Muscle layer of colon (tissue), 2 donors: Measurements from ENCODE around the gene LETM1.
"Not testable (repeated sequence)": the region's sequence is repeated elsewhere in the genome, so short reads cannot be mapped to it uniquely, and the experiment has no call there.

Experiments
- H3K27ac ChIP-seq: one replicate; pipeline ENCODE4 v1.7.0; 2013; ENCODE audit warnings: low read depth, mild to moderate bottlenecking, low read length, moderate library complexity
- H3K27me3 ChIP-seq, 2 donors: one replicate each; pipeline ENCODE4 v1.7.0; 2013; ENCODE audit warnings: low read length in 2 of 2, mild to moderate bottlenecking in 2 of 2; ENCODE audit not compliant: insufficient read depth in 2 of 2, control insufficient read depth in 1 of 2
- H3K36me3 ChIP-seq: one replicate; pipeline ENCODE4 v1.7.0; 2013; ENCODE audit warnings: mild to moderate bottlenecking, low read length; ENCODE audit not compliant: insufficient read depth
- H3K4me1 ChIP-seq: one replicate; pipeline ENCODE4 v1.7.0; 2013; ENCODE audit warnings: mild to moderate bottlenecking, low read length; ENCODE audit not compliant: insufficient read depth
- H3K4me3 ChIP-seq, 2 donors: one replicate each; pipeline ENCODE4 v1.7.0; 2013; ENCODE audit warnings: low read length in 2 of 2, low read depth in 1 of 2, mild to moderate bottlenecking in 1 of 2, moderate library complexity in 1 of 2
- H3K9ac ChIP-seq: one replicate; pipeline ENCODE4 v1.7.0; 2013; ENCODE audit warnings: low read length
- H3K9me3 ChIP-seq: one replicate; pipeline ENCODE4 v1.7.0; 2013; ENCODE audit warnings: mild to moderate bottlenecking, low read length
- donor health status: abdominal sarcoma.
- donor health status: Adenocarcinoma of cecum.

LETM1 gene

DNA sequence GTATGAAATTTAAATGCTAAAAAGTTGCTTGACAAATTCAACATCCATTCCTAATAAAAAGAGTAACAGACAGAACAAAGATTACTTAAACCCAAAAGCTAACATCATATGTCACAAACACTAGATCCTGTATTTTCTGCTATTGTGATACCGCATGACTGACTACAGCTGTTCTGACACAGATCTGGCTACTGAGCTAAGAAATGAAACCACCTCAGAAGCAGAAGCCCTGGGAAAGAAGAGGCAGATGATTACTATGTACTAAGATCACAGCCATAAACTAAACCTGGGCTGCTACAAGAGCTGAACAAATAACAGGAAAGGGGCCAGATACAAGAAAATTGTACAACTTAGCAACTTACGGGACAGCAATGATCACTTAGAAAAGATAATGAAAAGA, 9.4 kb downstream of the LETM1 start:
- no peaks in the 10 kb centered on the region for H3K9me3 ChIP-seq
- no peak overlapping the region for H3K4me3 ChIP-seq
- H3K4me1 ChIP-seq = no peaks in the 10 kb centered on the region
- no peak overlapping the region for H3K27ac ChIP-seq
- no peaks in the 10 kb centered on the region for H3K27me3 ChIP-seq
- H3K36me3 ChIP-seq = peaks cover 26% of the 10 kb centered on the region
- no peak overlapping the region for H3K9ac ChIP-seq

DNA sequence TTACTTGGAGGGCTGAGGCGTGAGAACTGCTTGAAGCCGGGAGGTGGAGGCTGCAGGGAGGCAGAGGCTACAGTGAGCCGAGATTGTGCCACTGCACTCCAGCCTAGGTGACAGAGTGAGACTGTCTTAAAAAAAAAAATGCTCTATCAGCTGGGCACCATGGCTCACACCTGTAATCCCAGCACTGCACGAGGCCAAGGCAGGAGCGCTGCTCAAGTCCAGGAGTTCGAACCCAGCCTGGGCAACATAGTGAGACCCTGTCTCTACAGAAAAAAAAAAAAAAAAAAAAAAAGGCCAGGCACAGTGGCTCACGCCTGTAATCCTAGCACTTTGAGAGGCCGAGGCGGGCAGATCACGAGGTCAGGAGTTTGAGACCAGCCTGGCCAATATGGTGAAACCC, 11.3 kb downstream of the LETM1 start:
- H3K4me1 ChIP-seq, H3K9ac ChIP-seq, H3K4me3 ChIP-seq, H3K27ac ChIP-seq, H3K9me3 ChIP-seq, H3K27me3 ChIP-seq: not testable (repeated sequence)
- peaks cover 31% of the 10 kb centered on the region for H3K36me3 ChIP-seq

DNA sequence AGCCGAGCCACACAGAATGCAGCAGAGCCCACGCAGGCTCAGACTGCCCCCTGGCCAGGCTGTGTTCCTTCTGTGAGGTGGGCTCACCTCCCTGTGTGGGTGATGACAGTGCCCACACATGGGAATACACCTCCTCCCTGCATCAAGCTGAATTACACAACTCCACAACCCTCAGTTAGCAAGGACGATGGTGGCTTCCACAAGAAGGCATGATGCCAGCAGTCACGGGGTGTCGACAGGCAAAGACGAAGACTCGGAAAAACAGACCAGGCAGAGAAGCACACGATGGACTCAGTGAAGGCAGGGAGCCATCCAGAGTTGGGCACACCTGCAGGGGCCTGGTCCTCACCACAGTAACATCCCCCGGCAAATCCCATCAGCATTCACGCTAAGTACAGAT, 12.1 kb downstream of the LETM1 start:
- no peak overlapping the region for H3K27ac ChIP-seq
- H3K27me3 ChIP-seq = no peaks in the 10 kb centered on the region
- no peak overlapping the region for H3K9ac ChIP-seq
- no peaks in the 10 kb centered on the region for H3K4me1 ChIP-seq
- peaks cover 38% of the 10 kb centered on the region for H3K36me3 ChIP-seq
- H3K9me3 ChIP-seq = no peaks in the 10 kb centered on the region
- H3K4me3 ChIP-seq = no peak overlapping the region

DNA sequence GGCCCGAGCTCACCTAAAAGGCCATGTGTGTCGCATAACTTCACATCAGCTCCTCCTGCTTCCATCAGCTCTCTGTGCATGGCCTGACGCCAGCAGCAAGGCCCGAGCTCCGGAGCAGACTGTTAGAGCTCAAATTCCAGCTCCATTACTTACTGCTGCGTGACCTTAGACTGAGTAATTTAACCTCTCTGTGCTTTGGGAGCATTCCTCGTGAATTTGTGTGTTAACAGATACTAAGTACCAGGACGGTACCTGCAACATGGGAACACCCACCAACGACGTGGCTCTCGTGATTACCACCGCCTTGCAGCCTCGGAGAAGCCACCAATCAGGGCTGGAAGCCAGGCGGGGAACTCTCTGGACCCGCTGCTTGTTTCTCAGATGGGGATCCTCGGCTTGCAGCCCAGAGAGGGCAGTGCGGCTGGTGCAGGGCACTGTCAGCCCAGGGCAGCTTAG, 12.9 kb downstream of the LETM1 start:
- H3K27ac ChIP-seq = no peak overlapping the region
- no peak overlapping the region for H3K9ac ChIP-seq
- H3K27me3 ChIP-seq = no peaks in the 10 kb centered on the region
- no peaks in the 10 kb centered on the region for H3K4me1 ChIP-seq
- H3K4me3 ChIP-seq = no peak overlapping the region
- peaks cover 38% of the 10 kb centered on the region for H3K36me3 ChIP-seq
- no peaks in the 10 kb centered on the region for H3K9me3 ChIP-seq

DNA sequence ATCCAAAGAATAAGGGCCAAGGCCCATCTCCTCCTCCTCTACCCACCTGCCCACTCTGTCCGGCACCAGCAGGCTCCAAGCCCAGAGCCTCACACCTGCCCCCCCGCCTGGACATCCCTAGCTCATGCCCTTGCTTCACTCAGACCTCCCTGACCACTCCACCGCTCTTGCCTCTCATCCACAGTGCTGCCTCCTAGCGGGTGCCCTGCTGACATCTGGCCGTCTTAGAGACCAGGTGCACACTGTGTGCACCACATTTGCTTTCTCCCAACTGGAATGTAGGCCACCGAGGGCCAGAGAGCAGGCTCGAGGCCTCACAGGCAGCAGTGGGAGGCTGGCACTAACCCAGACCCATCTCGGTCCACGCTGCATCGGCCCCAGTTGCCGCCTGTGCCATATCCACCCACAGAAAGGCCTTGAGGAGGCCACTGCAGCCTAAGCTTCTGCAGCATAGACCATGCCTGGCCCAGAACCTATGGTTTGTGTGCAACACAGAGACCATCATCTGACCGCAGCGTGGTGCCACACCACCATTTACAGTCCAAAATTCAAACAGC, 13.5 kb downstream of the LETM1 start:
- Histone ChIP-seq H3K36me3 (peaks cover 38% of the 10 kb centered on the region), H3K9me3 (no peaks in the 10 kb centered on the region), H3K27ac (no peak overlapping the region), H3K4me3 (no peak overlapping the region), H3K4me1 (no peaks in the 10 kb centered on the region), H3K27me3 (no peaks in the 10 kb centered on the region), H3K9ac (no peak overlapping the region)

DNA sequence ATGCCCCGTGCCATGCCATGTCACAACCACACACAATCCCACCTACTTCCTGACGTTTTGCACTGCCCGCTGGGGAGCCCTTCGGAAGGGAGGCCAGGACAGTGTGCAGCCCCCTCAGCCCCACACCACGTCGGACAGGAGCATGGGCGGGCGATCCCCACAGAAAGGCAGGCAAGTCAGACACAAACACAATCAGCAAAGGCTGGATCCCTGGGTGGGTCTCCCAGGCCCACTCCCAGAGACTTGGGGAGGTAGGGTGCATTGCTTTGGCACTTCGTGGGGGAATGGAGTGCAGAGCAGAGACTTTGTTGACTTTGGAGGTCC, 14.1 kb downstream of the LETM1 start:
- Histone ChIP-seq H3K4me3 (no peak overlapping the region), H3K27ac (no peak overlapping the region), H3K4me1 (no peaks in the 10 kb centered on the region), H3K9me3 (no peaks in the 10 kb centered on the region), H3K36me3 (peaks cover 39% of the 10 kb centered on the region), H3K9ac (no peak overlapping the region), H3K27me3 (no peaks in the 10 kb centered on the region)

DNA sequence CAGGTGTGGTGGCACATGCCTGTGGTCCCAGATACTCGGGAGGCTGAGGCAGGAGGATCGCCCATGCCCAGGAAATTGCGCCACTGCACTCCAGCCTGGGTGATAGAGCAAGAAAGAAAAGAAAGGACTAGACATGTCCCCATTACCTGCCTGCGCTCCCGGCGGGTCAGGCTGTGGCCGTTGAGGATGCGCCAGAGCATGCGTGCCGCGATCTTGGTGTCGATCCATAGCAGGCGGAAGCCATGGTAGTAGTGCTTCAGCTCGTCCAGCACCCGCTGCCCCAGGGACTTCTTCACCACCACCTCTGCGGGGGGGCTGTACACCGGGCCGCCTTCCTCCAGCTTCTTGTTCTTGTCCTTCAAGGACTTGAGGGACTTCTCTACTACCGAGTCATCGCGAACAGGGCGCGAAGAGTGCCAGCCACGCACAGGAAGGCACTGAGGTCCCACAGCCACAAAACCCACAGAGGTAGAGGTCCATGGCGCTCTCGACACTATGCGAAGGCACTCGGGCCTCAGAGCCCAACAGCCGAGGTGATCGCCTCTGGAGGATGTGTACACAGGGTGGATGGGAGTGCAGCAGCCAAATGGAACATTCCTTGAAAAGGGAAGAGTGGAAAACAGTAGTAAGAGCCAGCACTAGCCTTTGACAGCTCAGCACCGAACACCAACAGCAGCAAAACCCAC, 14.6 kb downstream of the LETM1 start:
- peaks cover 40% of the 10 kb centered on the region for H3K36me3 ChIP-seq
- no peaks in the 10 kb centered on the region for H3K9me3 ChIP-seq
- H3K9ac ChIP-seq = no peak overlapping the region
- no peaks in the 10 kb centered on the region for H3K4me1 ChIP-seq
- H3K27me3 ChIP-seq = no peaks in the 10 kb centered on the region
- H3K27ac ChIP-seq = no peak overlapping the region
- H3K4me3 ChIP-seq = no peak overlapping the region

DNA sequence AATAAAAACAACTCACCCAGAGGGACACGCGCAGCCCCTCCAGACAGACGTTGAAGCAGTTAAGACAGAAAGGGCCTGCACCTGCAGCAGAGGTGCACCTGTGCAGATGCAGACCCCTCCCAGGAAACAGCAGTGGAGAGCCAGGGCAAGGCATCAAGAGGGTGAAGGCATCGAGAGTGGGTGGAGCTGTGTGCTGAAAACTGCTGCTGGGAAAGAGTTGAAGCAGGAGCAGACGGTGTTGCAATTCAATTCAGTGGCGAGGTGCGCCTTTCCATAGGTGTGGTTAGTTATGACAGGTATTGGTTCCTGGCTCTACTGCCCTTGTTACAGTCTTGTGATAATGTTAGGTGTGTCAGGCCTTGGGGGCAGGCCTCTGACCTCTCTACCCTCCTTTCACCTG, 16.7 kb downstream of the LETM1 start:
- Histone ChIP-seq H3K4me3 (no peak overlapping the region), H3K27ac (no peak overlapping the region), H3K9ac (no peak overlapping the region), H3K4me1 (peaks cover 2% of the 10 kb centered on the region), H3K36me3 (peaks cover 47% of the 10 kb centered on the region), H3K27me3 (no peaks in the 10 kb centered on the region), H3K9me3 (no peaks in the 10 kb centered on the region)

DNA sequence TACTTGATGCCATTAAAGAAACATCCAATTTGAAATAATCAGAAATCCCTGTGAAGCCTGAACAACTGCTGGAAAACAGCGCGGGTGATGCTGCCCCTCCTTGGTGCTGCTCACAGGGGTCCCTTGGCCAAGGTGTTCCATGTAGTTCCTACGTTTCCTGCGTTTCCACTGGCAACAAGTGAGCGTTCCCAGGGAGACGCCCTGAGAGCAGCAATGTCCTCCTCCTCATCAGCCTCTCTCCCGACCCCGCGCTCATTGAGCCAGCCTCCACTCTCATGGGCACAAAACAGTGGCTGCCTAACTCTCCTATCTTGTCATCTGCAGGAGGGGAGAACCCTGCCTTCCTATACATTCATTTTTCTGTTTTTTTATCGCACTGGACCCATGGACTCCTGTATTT, 18.9 kb downstream of the LETM1 start:
- Histone ChIP-seq H3K27ac (no peak overlapping the region), H3K9me3 (no peaks in the 10 kb centered on the region), H3K4me3 (no peak overlapping the region), H3K4me1 (peaks cover 5% of the 10 kb centered on the region), H3K36me3 (peaks cover 46% of the 10 kb centered on the region), H3K27me3 (no peaks in the 10 kb centered on the region), H3K9ac (no peak overlapping the region)

DNA sequence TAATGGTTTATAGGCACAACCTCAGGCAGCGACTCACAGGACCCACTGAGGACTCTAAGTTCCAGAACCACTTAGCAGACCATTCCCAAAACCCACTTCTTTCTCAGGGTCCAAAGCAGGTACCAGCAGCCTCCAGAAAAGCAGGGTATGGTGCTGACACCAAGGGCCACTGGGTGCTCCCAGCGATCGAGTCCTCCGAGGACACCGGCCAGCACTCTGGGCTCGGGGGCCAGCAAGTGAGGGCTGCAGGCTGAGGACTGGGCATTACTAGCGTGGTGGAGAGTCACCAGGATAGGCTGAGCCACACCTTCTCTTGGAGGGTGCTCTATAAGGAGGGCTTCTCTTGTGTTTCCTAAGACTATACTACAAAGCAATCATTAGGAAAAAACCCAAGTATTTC, 19.3 kb downstream of the LETM1 start:
- Histone ChIP-seq H3K9me3 (no peaks in the 10 kb centered on the region), H3K4me3 (no peak overlapping the region), H3K27me3 (no peaks in the 10 kb centered on the region), H3K9ac (no peak overlapping the region), H3K27ac (no peak overlapping the region), H3K36me3 (peaks cover 50% of the 10 kb centered on the region), H3K4me1 (peaks cover 5% of the 10 kb centered on the region)

DNA sequence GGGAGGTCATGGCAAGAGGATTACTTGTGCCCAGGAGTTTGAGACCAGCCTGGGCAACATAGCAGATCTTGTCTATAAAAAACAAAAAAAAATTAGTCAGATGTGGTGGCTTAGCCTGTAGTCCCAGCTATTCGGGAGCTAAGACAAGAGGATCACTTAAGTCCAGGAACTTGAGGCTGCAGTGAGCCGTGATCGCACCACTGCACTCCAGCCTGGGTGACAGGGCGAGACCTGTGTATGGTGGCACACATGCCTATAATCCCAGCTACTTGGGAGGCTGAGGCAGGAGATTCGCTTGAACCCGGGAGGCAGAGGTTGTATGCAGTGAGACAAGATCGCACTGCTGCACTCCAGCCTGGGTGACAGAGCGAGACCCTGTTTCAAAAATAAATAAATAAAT, 20.1 kb downstream of the LETM1 start:
- peaks cover 58% of the 10 kb centered on the region for H3K36me3 ChIP-seq
- not testable (repeated sequence) for H3K27ac ChIP-seq, H3K27me3 ChIP-seq, H3K4me3 ChIP-seq, H3K9me3 ChIP-seq, H3K9ac ChIP-seq, H3K4me1 ChIP-seq

DNA sequence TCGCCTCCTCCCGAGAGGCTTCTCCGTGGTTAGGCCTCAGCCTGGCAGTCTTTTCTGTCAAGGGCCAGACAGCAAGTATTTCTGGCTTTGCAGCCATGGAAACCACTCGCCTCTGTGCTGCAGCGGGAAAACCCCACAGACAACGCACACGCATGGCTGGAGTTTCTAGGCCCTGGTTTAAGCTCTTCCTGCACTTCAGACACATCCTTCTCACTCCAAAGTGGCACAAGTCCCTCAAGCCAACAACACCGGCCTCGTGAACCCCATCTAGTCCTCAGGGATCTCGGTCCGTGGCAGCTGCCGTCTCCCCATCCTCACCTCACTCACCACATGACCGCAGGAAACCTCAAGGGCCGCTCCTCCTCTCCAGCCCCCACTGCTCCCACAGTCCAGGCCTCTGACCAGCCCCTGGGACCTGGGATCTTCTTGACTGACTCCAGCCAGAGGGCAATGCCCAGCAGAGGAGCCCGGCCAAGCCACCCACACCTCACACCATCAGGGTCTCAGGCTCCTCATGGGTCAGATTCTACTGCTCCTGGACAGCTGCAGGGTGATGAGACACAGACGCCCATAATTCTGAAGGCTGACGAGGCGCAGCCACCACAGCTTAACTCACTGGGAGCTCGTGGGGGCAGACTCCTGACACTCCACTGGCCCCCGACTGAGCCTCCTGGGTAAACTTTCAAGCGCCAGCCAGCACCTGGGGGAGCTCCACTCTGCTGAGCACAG, 21.7 kb downstream of the LETM1 start:
- H3K9ac ChIP-seq = no peak overlapping the region
- H3K27ac ChIP-seq = peak overlapping the region; percentile 23
- H3K4me1 ChIP-seq = peaks cover 5% of the 10 kb centered on the region
- no peak overlapping the region for H3K4me3 ChIP-seq
- peaks cover 53% of the 10 kb centered on the region for H3K36me3 ChIP-seq
- H3K9me3 ChIP-seq = no peaks in the 10 kb centered on the region
- no peaks in the 10 kb centered on the region for H3K27me3 ChIP-seq
